GM12801 (cell line): ENCODE data around the gene PHC2.

Source experiments
- CTCF ChIP-seq: IDR thresholded peaks from one replicate; pipeline ENCODE4 v1.5.1; 2011; ENCODE audit warnings: control low read depth; ENCODE audit not compliant: insufficient read length; ENCODE audit errors: extremely low read depth

The PHC2 gene

GRCh38 chr1:33436557-33437285, 5.8 kb upstream of the PHC2 start:
- TF ChIP-seq CTCF: no peak

GRCh38 chr1:33435096-33435820, 4.4 kb upstream of the PHC2 start:
- no peak for TF ChIP-seq CTCF

GRCh38 chr1:33434363-33434750, 3.5 kb upstream of the PHC2 start:
- TF ChIP-seq CTCF: no peak

- TF ChIP-seq CTCF: no peak
Observed at GRCh38 chr1:33433509-33434362, 2.8 kb upstream of the PHC2 start.

GRCh38 chr1:33429856-33430691, 821 bp downstream of the PHC2 start:
- no peak for TF ChIP-seq CTCF

GRCh38 chr1:33429332-33429731, 1.6 kb downstream of the PHC2 start:
- TF ChIP-seq CTCF: no peak
